K562 (cell line): Measurements from ENCODE around the gene MRPL28.

Source experiments
- CTCF ChIP-seq, 3 experiments: IDR thresholded peaks in 2 of 3; conservative IDR thresholded peaks in 1 of 3; 2 replicates each; pipeline ENCODE4 v1.5.1; 2011 to 2012; ENCODE audit warnings: low read length in 3 of 3, mild to moderate bottlenecking in 3 of 3, control low read depth in 2 of 3, improper control_type of control experiment in 1 of 3, inconsistent platforms in 1 of 3, low read depth in 1 of 3, mixed read lengths in 1 of 3, moderate library complexity in 1 of 3; ENCODE audit not compliant: insufficient read depth in 2 of 3
- EP400 ChIP-seq: fragments of 450-650 bp; IDR thresholded peaks from 2 replicates; pipeline ENCODE4 v1.6.1; 2017; ENCODE audit warnings: antibody characterized with exemption, mild to moderate bottlenecking, moderate library complexity
- FOS ChIP-seq: IDR thresholded peaks from 3 replicates; pipeline ENCODE4 v1.6.1; 2011; ENCODE audit not compliant: insufficient read length; ENCODE audit errors: extremely low read depth
- FOXK1 ChIP-seq: sonication (generic); formaldehyde crosslinking; IDR thresholded peaks from 2 replicates; pipeline ENCODE4 v1.8.0; 2022; ENCODE audit warnings: missing genetic modification reagents, mild to moderate bottlenecking, borderline replicate concordance
- FOXK2 ChIP-seq, 2 experiments: fragments of 450-650 bp; IDR thresholded peaks in 1 of 2; conservative IDR thresholded peaks in 1 of 2; 2 replicates each; pipeline ENCODE4 v1.6.1; 2016; ENCODE audit warnings: low read depth in 2 of 2, mild to moderate bottlenecking in 1 of 2
- MLLT1 ChIP-seq, 2 experiments: fragments of 450-650 bp; IDR thresholded peaks; 2 replicates each; pipeline ENCODE4 v1.6.1; 2016
- RCOR1 ChIP-seq, 2 experiments: IDR thresholded peaks; 2 replicates each; pipeline ENCODE4 v1.6.1; 2012; ENCODE audit warnings: low read depth in 2 of 2, low read length in 2 of 2, borderline replicate concordance in 1 of 2, improper control_type of control experiment in 1 of 2
- SETDB1 ChIP-seq: IDR thresholded peaks from one replicate; pipeline ENCODE4 v1.6.1; 2012; ENCODE audit warnings: low read length, control low read depth, inconsistent platforms
- ZFPM2 ChIP-seq: fragments of 250-450 bp; sonication (Bioruptor Pico); IDR thresholded peaks from 2 replicates; pipeline ENCODE4 v1.5.1; 2022; ENCODE audit warnings: mild to moderate bottlenecking

GRCh38 chr16:400061-400591 lies 29.8 kb upstream of the MRPL28 start:
- TF ChIP-seq CTCF (IDR thresholded peaks at IDR 0.05 in 2 of 3, conservative IDR thresholded peaks at IDR 0.05 in 1 of 3; ENCODE audit: insufficient read depth in 2 of 3, low read depth in 1 of 3, low read length in 3 of 3) (no peak), EP400 (no peak), FOXK1 (no peak), SETDB1 (no peak), ZFPM2 (no peak), FOS (no peak), RCOR1 (IDR thresholded peaks at IDR 0.05; ENCODE audit: borderline replicate concordance in 1 of 2, low read depth in 2 of 2, low read length in 2 of 2) (no peak), MLLT1 (IDR thresholded peaks at IDR 0.05) (no peak), FOXK2 (conservative IDR thresholded peaks at IDR 0.05 in 1 of 2, IDR thresholded peaks at IDR 0.05 in 1 of 2; ENCODE audit: low read depth in 2 of 2) (no peak)
